ENCODE measurements around the gene SFI1.
"Not testable (repeated sequence)": the region's sequence is repeated elsewhere in the genome, so short reads cannot be mapped to it uniquely, and the experiment has no call there.

Gene SFI1

GRCh38 chr22:31639436-31640039 lies 143.2 kb downstream of the SFI1 start:
- no peak for DNase-seq

- DNase-seq: no peak
Observed at GRCh38 chr22:31646186-31647019, 150.1 kb downstream of the SFI1 start.

- DNase-seq: no peak
Observed at GRCh38 chr22:31647066-31647465, 150.7 kb downstream of the SFI1 start.

GRCh38 chr22:31647523-31648320 lies 151.4 kb downstream of the SFI1 start:
- DNase-seq: no peak

DNA sequence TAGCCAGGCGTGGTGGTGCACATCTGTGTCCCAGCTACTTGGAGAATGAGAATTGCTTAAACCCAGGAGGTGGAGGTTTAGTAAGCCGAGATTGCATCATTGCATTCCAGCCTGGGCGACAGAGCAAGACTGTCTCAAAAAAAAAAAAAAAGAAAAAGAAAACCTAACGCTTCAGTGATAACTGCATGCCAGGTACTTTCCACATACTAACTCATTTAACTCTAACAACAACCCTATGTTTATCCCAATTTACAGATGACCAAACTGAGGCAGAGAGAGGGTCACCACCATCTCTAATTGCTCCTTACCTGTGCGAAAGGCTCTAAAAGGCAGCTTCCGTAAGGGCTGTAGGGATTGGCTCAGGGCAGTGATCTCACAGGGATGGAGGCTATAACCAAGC lies 154.1 kb downstream of the SFI1 start:
- no peak for DNase-seq

DNA sequence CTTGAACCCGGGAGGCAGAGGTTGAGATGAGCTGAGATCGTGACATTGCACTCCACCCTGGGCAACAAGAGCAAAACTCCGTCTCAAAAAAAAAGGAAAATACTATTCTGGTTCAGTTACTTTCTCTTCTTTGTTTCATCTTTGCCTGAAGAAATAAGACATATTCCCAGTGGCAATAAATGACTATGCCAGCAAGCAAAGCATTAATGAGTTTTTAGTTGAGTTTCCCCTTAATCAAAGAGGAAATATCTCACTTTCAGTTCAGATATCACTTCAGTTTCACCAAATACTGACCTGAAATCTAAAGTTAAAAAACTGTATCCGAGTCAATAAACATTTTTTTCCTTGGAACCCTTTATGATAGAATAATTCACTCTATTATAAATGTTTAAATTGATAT lies 155.3 kb downstream of the SFI1 start:
- DNase-seq: no peak

DNA sequence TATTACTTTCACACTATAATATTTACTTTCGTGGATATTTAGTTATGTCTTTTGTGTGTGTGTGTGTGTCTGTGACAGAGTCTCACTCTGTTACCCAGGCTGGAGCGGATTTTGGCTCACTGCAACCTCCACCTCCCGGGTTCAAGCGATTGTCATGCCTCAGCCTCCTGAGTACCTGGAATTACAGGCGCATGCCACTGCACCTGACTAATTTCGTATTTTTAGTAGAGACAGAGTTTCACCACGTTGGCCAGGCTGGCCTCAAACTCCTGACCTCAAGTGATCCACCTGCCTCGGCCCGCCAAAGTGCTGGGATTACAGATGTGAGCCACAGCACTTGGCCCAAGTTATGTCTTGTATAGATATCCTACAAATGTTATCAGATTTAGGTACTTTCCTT lies 155.8 kb downstream of the SFI1 start:
- no peak for DNase-seq

DNA sequence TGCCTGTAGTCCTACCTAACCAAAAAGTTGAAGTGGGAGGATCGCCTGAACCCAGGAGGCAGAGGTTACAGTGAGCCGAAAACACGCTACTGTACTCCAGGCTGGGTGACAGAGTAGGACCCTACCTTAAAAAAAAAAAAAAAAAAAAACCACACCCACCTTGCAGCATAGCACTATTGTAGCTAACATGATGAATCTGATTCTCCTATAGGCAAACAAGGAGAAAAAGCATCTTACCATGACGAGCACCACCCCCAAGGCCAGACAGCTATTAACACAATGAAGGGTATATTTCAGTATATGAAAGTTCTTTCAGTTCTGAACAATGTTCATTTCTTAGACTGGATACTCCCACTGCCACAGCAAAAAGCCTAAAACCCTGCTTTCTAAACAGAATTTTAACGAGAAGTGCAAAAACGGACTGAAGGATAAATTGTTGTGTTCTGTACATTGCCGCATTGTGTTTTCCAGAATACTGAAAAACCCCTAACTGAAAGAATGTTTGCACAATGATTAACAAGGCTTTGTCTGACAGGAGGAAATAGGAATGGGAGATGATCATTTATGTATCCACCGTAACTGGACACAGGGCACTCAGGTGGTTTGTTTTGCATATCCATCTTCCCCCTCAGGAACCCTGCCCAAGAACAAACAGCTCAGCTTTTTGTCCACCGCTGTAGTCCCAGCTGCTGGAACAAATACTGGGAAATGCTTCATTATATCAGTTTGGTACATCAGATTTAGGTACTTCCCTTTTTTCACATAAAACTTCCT lies 156.8 kb downstream of the SFI1 start:
- no peak for DNase-seq

DNA sequence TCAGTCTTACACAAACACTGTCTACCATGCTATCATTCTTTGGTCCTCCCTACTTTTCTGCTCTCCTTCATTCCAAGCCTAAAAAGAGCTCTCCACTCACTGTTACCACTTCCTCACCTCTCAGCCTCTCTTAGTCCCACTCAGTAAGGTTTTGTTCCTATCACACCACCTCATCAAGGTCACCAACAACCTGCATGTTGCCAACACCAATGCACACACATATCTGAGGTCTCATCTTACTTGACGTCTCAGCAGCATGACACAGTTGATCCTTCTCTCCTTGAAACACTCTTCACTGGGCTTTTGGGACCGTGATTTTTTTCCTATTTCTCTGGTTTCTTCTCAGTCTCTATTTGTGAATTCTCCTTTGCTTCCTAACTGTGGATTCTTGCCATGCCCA lies 157.6 kb downstream of the SFI1 start:
- no peak for DNase-seq

GRCh38 chr22:31654408-31654807 lies 158.1 kb downstream of the SFI1 start:
- DNase-seq: no peak

GRCh38 chr22:31659246-31659645 lies 162.9 kb downstream of the SFI1 start:
- no peak for DNase-seq

DNA sequence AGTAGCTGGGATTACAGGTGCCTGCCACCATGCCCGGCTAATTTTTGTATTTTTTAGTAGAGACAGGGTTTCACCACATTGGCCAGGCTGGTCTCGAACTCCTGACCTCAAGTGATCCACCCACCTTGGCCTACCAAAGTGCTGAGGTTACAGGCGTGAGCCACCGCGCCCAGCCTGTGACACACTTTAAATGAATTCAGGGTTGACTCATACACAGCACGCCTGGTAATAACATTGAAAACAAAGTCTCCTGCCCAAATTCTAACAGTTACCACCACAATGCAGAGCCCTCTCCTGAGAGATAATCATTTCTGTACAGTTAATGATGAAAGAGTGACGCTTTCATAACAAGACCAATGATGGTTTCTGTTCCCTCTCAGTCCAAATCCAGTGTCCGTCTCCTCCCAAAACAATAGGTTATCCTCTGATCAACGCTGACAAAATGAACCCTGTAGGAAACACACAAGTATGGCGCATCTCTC lies 164.6 kb downstream of the SFI1 start:
- DNase-seq: not testable (repeated sequence)

GRCh38 chr22:31661851-31662667 lies 165.7 kb downstream of the SFI1 start, which contains the start of gene PISD:
PISD (minus strand) TSS chr22:31662215; CDS start chr22:31662208, 7 bp downstream.
- DNase-seq: peak; percentile 63

GRCh38 chr22:31662668-31663037 lies 166.3 kb downstream of the SFI1 start:
- no peak for DNase-seq
